Effector CD4-positive, alpha-beta T cell (primary cell): ENCODE results near the gene ATP2B2.

ENCODE experiments used
- DNase-seq: peaks from one replicate; pipeline ENCODE4 v3.0.0-alpha.2; 2020

The ATP2B2 gene

GRCh38 chr3:10447110-10447509 is 58.3 kb downstream of the ATP2B2 start:
- DNase-seq = no peak

- DNase-seq = no peak
Measured at GRCh38 chr3:10445561-10446175, 59.7 kb downstream of the ATP2B2 start.

GRCh38 chr3:10444511-10444910 is 60.9 kb downstream of the ATP2B2 start:
- no peak for DNase-seq

GRCh38 chr3:10444110-10444429 is 61.3 kb downstream of the ATP2B2 start:
- no peak for DNase-seq

GRCh38 chr3:10443272-10444109 is 61.9 kb downstream of the ATP2B2 start:
- no peak for DNase-seq

- DNase-seq = no peak
Measured at GRCh38 chr3:10442151-10442795, 63.1 kb downstream of the ATP2B2 start.

- DNase-seq = no peak
Measured at GRCh38 chr3:10440684-10441083, 64.7 kb downstream of the ATP2B2 start.

GRCh38 chr3:10438902-10439610 is 66.3 kb downstream of the ATP2B2 start:
- no peak for DNase-seq

- DNase-seq = no peak
Measured at GRCh38 chr3:10437995-10438901, 67.1 kb downstream of the ATP2B2 start.

GRCh38 chr3:10437272-10437994 is 68.0 kb downstream of the ATP2B2 start:
- DNase-seq = peak; percentile 34

GRCh38 chr3:10435850-10436249 is 69.5 kb downstream of the ATP2B2 start:
- no peak for DNase-seq

- no peak for DNase-seq
Measured at GRCh38 chr3:10434938-10435336, 70.4 kb downstream of the ATP2B2 start.

GRCh38 chr3:10434144-10434937 is 71.0 kb downstream of the ATP2B2 start:
- DNase-seq = no peak

GRCh38 chr3:10432931-10433330 is 72.5 kb downstream of the ATP2B2 start:
- DNase-seq = no peak

- no peak for DNase-seq
Measured at GRCh38 chr3:10432156-10432845, 73.1 kb downstream of the ATP2B2 start.

- no peak for DNase-seq
Measured at GRCh38 chr3:10430805-10431204, 74.6 kb downstream of the ATP2B2 start.

- DNase-seq = no peak
Measured at GRCh38 chr3:10428406-10429091, 76.8 kb downstream of the ATP2B2 start.

GRCh38 chr3:10426346-10427220 is 78.8 kb downstream of the ATP2B2 start:
- DNase-seq = no peak
